Stimulated activated CD8-positive, alpha-beta memory T cell treated with anti-CD3 and anti-CD28 coated beads, Interleukin-7, amount 100 ng/mL, for 48 hours (primary cell): ENCODE data around the gene GLMP.
"Not testable (repeated sequence)": the region's sequence is repeated elsewhere in the genome, so short reads cannot be mapped to it uniquely, and the experiment has no call there.

Experiments
- DNase-seq, 2 donors: peaks; one replicate each; pipeline ENCODE4 v3.0.0-alpha.2; 2020; ENCODE audit warnings: low read depth in 1 of 2; ENCODE audit errors: extremely low read depth in 1 of 2

The GLMP gene, protein sequence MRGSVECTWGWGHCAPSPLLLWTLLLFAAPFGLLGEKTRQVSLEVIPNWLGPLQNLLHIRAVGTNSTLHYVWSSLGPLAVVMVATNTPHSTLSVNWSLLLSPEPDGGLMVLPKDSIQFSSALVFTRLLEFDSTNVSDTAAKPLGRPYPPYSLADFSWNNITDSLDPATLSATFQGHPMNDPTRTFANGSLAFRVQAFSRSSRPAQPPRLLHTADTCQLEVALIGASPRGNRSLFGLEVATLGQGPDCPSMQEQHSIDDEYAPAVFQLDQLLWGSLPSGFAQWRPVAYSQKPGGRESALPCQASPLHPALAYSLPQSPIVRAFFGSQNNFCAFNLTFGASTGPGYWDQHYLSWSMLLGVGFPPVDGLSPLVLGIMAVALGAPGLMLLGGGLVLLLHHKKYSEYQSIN

DNA sequence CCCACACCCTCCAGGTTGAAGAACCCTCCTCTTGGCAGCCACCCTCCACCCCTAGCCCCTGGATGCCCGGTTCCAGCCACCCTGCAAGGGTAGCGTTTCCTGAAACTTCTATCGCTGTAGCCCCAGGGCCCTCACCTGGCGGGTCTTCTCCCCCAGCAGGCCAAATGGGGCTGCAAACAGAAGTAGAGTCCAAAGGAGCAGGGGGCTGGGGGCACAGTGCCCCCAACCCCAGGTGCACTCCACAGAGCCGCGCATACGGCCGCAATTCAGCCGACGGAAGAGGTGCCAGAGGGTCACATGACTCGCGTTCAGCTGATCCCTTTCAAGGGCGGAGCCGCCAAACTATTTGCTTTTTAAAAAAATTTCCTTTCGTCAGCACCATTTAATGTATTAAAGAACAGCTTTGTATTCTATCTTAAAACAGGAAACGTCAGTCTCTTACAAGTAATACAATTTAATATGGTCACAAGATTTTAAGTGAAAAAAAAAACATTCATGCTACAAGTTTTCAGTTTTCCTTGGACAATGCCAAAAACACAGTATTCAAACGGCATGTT is at the start of gene GLMP:
TSS of gene GLMP (minus strand) at position 289 of the 557 bp plus-strand sequence. CDS start at position 255, 34 bp downstream.
- DNase-seq, result no peak

- no peak for DNase-seq
These were observed 48.9 kb upstream of the GLMP start for GRCh38 chr1:156344409-156344808.

- no peak for DNase-seq
These were observed 46.9 kb upstream of the GLMP start for GRCh38 chr1:156342166-156342955.

DNA sequence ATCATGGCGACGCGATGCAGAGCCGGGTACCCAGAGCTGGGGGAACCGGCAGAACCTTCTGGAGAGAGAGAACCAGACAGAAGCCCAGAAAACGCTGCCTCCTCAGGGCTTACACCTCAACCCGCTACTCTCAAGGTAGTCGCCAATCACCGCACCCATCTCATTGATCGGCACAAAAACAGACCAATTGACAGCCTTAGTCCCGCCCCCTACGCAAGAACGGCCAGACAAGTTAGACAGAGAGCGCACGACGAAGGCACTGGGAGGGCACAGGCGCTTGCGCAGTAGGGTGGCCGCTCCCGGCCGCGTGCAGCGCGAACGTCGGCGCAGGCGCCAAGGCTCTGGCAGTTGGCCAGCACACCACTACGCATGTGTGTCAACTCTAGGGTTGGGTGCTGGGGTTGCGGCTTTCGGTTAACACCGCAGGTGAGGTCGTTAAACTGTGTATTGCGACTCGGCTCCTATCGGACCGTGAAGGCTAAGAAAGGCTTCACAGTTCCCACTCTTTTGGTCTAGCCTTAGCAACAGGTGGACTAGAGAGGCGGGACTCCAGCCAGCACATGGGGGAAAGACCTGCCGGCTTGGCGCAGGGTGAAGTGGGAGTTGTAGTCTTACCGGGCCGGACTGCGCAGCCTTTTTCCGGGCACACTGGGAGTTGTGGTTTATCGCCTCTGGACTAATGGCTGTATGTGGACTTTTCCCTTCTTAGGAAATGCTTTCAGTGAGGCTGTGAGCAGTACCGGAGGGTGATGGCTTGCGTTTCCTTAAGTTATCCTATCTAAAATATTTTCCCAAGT is 42.9 kb upstream of the GLMP start, which contains the start of the genes CCT3 and TSACC:
TSS of gene CCT3 (minus strand) at position 113 of the 797 bp plus-strand sequence. CDS start at position 5, 108 bp downstream.
TSS of gene TSACC (plus strand) at position 347 of the 797 bp plus-strand sequence. CDS start 1,232 bp downstream, outside the sequence.
- peak; percentile 97 to 100 for DNase-seq

- peak in 1 of 2 donors; percentile 1 for DNase-seq
These were observed 42.4 kb upstream of the GLMP start for GRCh38 chr1:156337888-156338179.

GRCh38 chr1:156337052-156337887 is 41.8 kb upstream of the GLMP start:
- DNase-seq, result peak in 1 of 2 donors; percentile 17

DNA sequence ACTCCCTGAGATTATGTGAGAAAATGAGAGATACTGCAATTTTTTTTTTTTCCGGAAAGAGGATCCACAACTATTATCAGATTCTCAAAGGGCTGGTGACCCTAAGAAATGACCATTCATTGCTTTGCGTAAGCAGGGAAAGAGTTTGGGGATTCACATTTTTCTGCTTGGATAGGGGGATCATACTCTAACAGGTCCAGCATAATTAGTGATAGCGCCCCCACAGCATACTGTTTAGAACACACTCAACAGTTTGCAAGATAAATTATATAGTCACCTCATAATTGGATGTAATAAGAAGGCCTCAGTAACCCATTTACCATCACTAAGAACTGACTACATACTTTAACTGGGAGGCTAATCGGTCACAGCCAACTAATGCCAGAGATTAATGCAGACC is 40.8 kb upstream of the GLMP start:
- no peak for DNase-seq

- DNase-seq, result not testable (repeated sequence)
These were observed 27.7 kb upstream of the GLMP start for GRCh38 chr1:156323179-156323578.

DNA sequence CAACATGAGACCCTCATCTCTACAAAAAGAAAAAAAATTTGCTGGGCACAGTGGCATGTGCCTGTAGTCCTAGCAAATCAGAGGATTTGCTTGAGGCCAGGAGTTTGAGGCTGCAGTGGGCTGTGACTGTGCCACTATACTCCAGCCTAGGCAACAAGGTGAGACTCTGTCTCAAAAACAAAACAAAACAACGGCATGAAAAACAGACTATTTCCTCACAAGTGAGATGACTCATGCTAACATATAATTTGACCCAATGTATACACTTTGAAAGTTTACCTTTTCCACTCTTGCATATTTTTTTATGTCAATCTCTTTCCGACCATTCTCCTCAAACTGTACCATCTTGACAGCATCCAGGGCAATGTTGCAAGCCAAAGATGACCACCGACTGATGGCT is 25.1 kb upstream of the GLMP start:
- no peak for DNase-seq

GRCh38 chr1:156319664-156320063 is 24.2 kb upstream of the GLMP start:
- no peak for DNase-seq

DNA sequence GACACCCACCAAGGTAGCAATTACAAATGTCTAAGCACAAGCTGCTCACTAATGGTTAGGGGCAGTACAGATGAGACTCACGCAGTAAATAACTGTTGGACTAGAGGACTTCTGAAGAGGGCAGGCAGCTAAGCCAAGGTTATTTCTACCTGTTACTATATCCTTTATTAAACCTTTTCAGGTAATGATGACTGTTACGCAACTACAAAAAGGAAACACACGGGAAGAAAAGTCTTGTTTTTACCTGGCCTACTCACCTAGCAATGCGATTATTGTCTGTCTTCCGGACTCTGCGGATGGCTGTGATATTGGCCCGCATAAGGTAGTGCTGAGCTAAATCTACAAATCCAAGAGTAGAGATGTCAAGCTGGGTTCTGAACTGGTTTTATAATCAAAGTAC is 21.4 kb upstream of the GLMP start:
- no peak for DNase-seq

DNA sequence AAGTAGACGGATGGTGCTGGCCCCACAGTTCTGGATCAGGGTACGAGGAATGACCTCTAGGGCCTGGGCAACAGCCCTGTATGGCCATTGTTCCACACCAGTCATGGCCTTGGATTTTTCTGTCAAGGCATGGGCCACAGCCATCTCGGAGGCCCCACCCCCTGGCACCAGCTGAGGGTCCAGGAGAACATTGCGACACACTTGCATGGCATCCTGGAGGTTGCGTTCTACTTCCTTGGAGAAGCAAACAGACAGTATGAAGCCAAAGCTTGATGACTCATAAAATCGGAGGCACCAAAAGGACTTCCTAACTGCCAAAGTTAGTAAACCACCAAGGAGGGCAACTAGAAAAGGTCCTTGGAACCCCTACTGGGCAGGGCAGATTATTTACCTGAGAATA is 15.5 kb upstream of the GLMP start:
- no peak for DNase-seq

GRCh38 chr1:156308078-156308477 is 12.6 kb upstream of the GLMP start:
- DNase-seq, result no peak

- DNase-seq, result no peak
These were observed 9.7 kb upstream of the GLMP start for GRCh38 chr1:156305215-156305614.

- no peak for DNase-seq
These were observed 7.8 kb upstream of the GLMP start for GRCh38 chr1:156303241-156303640.

GRCh38 chr1:156298852-156299357 is 3.4 kb upstream of the GLMP start, which contains the start of gene VHLL:
Gene VHLL (minus strand): TSS chr1:156299307. CDS start chr1:156299189, 118 bp downstream.
- DNase-seq, result no peak

GRCh38 chr1:156293895-156294294 is 1.6 kb downstream of the GLMP start:
- no peak for DNase-seq

DNA sequence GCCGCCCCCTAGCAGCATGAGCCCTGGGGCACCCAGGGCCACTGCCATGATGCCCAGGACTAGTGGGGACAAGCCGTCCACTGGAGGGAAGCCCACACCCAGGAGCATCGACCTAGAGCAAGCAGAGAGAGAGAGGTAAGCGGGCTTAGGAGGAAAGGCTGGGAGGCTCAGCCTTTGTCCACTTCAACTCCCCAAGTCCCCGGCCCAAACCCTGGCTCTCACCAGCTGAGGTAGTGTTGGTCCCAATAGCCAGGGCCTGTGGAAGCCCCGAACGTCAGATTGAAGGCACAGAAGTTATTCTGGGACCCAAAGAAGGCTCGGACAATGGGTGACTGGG is 2.4 kb downstream of the GLMP start:
- DNase-seq, result no peak

- DNase-seq, result no peak
These were observed 4.0 kb downstream of the GLMP start for GRCh38 chr1:156291226-156292061.
